DOHH2 (cell line): ENCODE measurements around the gene PRKN.

Source experiments
- H3F3A ChIP-seq: fragments of 200-600 bp; sonication (generic), shearing (Covaris generic); 2 replicates; pipeline ENCODE4 v1.6.0; 2016; ENCODE audit warnings: antibody characterized with exemption, mild to moderate bottlenecking; ENCODE audit not compliant: control insufficient read depth, insufficient read depth
- H3K27ac ChIP-seq: fragments of 200-600 bp; sonication (generic); 2 replicates; pipeline ENCODE4 v1.5.1; 2014; ENCODE audit warnings: low read depth, mild to moderate bottlenecking, low read length, moderate library complexity
- H3K27me3 ChIP-seq: fragments of 200-600 bp; sonication (generic); 2 replicates; pipeline ENCODE4 v1.6.1; 2014; ENCODE audit warnings: mild to moderate bottlenecking, low read length, mixed read lengths; ENCODE audit not compliant: control insufficient read depth
- H3K36me3 ChIP-seq: fragments of 200-600 bp; sonication (generic); 2 replicates; pipeline ENCODE4 v1.6.1; 2014; ENCODE audit warnings: mild to moderate bottlenecking, low read length, moderate library complexity, mixed read lengths; ENCODE audit not compliant: control insufficient read depth
- H3K4me1 ChIP-seq: fragments of 200-600 bp; sonication (generic); 2 replicates; pipeline ENCODE4 v1.6.1; 2014; ENCODE audit warnings: mild to moderate bottlenecking, low read length, mixed read lengths; ENCODE audit not compliant: control insufficient read depth
- H3K4me2 ChIP-seq: fragments of 200-600 bp; sonication (generic); 2 replicates; pipeline ENCODE4 v1.6.0; 2014; ENCODE audit warnings: mild to moderate bottlenecking, low read length, moderate library complexity
- H3K4me3 ChIP-seq: fragments of 200-600 bp; sonication (generic); 2 replicates; pipeline ENCODE4 v1.5.1; 2014; ENCODE audit warnings: mild to moderate bottlenecking, low read length, mixed read lengths
- H3K79me2 ChIP-seq: fragments of 200-600 bp; sonication (generic); 2 replicates; pipeline ENCODE4 v1.6.1; 2014; ENCODE audit warnings: mild to moderate bottlenecking, low read length, mixed read lengths; ENCODE audit not compliant: control insufficient read depth
- H3K9me2 ChIP-seq: fragments of 200-600 bp; sonication (generic); replicated peaks from 2 replicates; pipeline ENCODE4 v1.6.1; 2014; ENCODE audit warnings: mild to moderate bottlenecking, low read length, mixed read lengths; ENCODE audit not compliant: control insufficient read depth
- H3K9me3 ChIP-seq: fragments of 200-600 bp; sonication (generic); 2 replicates; pipeline ENCODE4 v1.6.1; 2014; ENCODE audit warnings: antibody characterized with exemption, low read length, mixed read lengths; ENCODE audit not compliant: control insufficient read depth, insufficient read depth
- H4K20me1 ChIP-seq: fragments of 200-600 bp; sonication (generic); 2 replicates; pipeline ENCODE4 v1.6.0; 2014; ENCODE audit warnings: low read depth, mild to moderate bottlenecking, antibody characterized with exemption, low read length, moderate library complexity; ENCODE audit not compliant: control insufficient read depth, insufficient read depth
- CTCF ChIP-seq: fragments of 200-600 bp; sonication (generic); IDR thresholded peaks from one replicate; pipeline ENCODE4 v1.5.1; 2014; ENCODE audit warnings: antibody characterized with exemption, mild to moderate bottlenecking, low read depth, low read length; ENCODE audit not compliant: poor library complexity, severe bottlenecking
- EZH2phosphoT487 ChIP-seq: fragments of 200-600 bp; sonication (generic); IDR thresholded peaks from 2 replicates; pipeline ENCODE4 v1.6.1; 2017; ENCODE audit warnings: borderline replicate concordance, mild to moderate bottlenecking, antibody characterized with exemption, low read length, moderate library complexity, mixed read lengths

PRKN gene

GRCh38 chr6:162670345-162670744 is 57.2 kb downstream of the PRKN start:
- no peak overlapping the region for H3K4me2 ChIP-seq
- H3K9me3 ChIP-seq: no peaks in the 10 kb centered on the region
- no peaks in the 10 kb centered on the region for H4K20me1 ChIP-seq
- H3K4me3 ChIP-seq: no peak overlapping the region
- no peaks in the 10 kb centered on the region for H3K9me2 ChIP-seq
- no peaks in the 10 kb centered on the region for H3F3A ChIP-seq
- no peaks in the 10 kb centered on the region for H3K36me3 ChIP-seq
- no peak overlapping the region for H3K27ac ChIP-seq
- H3K4me1 ChIP-seq: no peaks in the 10 kb centered on the region
- H3K27me3 ChIP-seq: no peaks in the 10 kb centered on the region
- no peaks in the 10 kb centered on the region for H3K79me2 ChIP-seq
- TF ChIP-seq EZH2phosphoT487 (no peak), CTCF (no peak)

GRCh38 chr6:162666246-162666645 is 61.3 kb downstream of the PRKN start:
- no peak overlapping the region for H3K4me2 ChIP-seq
- H3F3A ChIP-seq: no peaks in the 10 kb centered on the region
- H3K27ac ChIP-seq: no peak overlapping the region
- H3K36me3 ChIP-seq: no peaks in the 10 kb centered on the region
- H4K20me1 ChIP-seq: no peaks in the 10 kb centered on the region
- no peaks in the 10 kb centered on the region for H3K79me2 ChIP-seq
- no peaks in the 10 kb centered on the region for H3K9me2 ChIP-seq
- H3K9me3 ChIP-seq: no peaks in the 10 kb centered on the region
- TF ChIP-seq EZH2phosphoT487: no peak
- no peak for TF ChIP-seq CTCF
- H3K4me3 ChIP-seq: no peak overlapping the region
- no peaks in the 10 kb centered on the region for H3K27me3 ChIP-seq
- no peaks in the 10 kb centered on the region for H3K4me1 ChIP-seq

- H4K20me1 ChIP-seq: no peaks in the 10 kb centered on the region
- no peaks in the 10 kb centered on the region for H3K27me3 ChIP-seq
- no peaks in the 10 kb centered on the region for H3K9me2 ChIP-seq
- no peaks in the 10 kb centered on the region for H3F3A ChIP-seq
- no peak overlapping the region for H3K4me3 ChIP-seq
- no peaks in the 10 kb centered on the region for H3K9me3 ChIP-seq
- H3K79me2 ChIP-seq: no peaks in the 10 kb centered on the region
- H3K36me3 ChIP-seq: no peaks in the 10 kb centered on the region
- TF ChIP-seq EZH2phosphoT487 (no peak), CTCF (no peak)
- H3K4me2 ChIP-seq: no peak overlapping the region
- no peak overlapping the region for H3K27ac ChIP-seq
- H3K4me1 ChIP-seq: no peaks in the 10 kb centered on the region
Observed at GRCh38 chr6:162653808-162654207, 73.8 kb downstream of the PRKN start.

GRCh38 chr6:162651505-162651904 is 76.1 kb downstream of the PRKN start:
- Histone ChIP-seq H3F3A (no peaks in the 10 kb centered on the region), H3K4me1 (no peaks in the 10 kb centered on the region), H3K4me3 (no peak overlapping the region), H3K36me3 (no peaks in the 10 kb centered on the region), H3K9me2 (no peaks in the 10 kb centered on the region), H3K79me2 (no peaks in the 10 kb centered on the region), H4K20me1 (no peaks in the 10 kb centered on the region), H3K27ac (no peak overlapping the region), H3K4me2 (no peak overlapping the region), H3K9me3 (no peaks in the 10 kb centered on the region), H3K27me3 (no peaks in the 10 kb centered on the region)
- TF ChIP-seq CTCF: no peak
- no peak for TF ChIP-seq EZH2phosphoT487
